NOMO-1 treated with DMSO at 0.1 percent for 48 hours (cell line): Measurements from ENCODE around the gene ZNF629.

Experiments
- DNase-seq: peaks from one replicate; lab custom pipeline; 2025; ENCODE audit not compliant: unreplicated experiment; lab: John Stamatoyannopoulos, UW

Gene ZNF629

GRCh38 chr16:30786115-30786935 lies 680 bp downstream of the ZNF629 start:
- DNase-seq, result peak; percentile 46

- no peak for DNase-seq
Observed at GRCh38 chr16:30785126-30786106, 1.6 kb downstream of the ZNF629 start.

GRCh38 chr16:30784215-30784614 lies 2.8 kb downstream of the ZNF629 start:
- DNase-seq, result no peak

GRCh38 chr16:30783280-30784109 lies 3.5 kb downstream of the ZNF629 start:
- DNase-seq, result no peak

- DNase-seq, result no peak
Observed at GRCh38 chr16:30782486-30783279, 4.3 kb downstream of the ZNF629 start.

GRCh38 chr16:30780549-30780948 lies 6.5 kb downstream of the ZNF629 start:
- peak; percentile 48 for DNase-seq

GRCh38 chr16:30780021-30780420 lies 7.0 kb downstream of the ZNF629 start:
- no peak for DNase-seq

GRCh38 chr16:30779596-30779995 lies 7.4 kb downstream of the ZNF629 start:
- DNase-seq, result no peak

GRCh38 chr16:30778549-30779244 lies 8.3 kb downstream of the ZNF629 start:
- DNase-seq, result no peak

- no peak for DNase-seq
Observed at GRCh38 chr16:30777591-30778297, 9.3 kb downstream of the ZNF629 start.

GRCh38 chr16:30775392-30776188 lies 11.4 kb downstream of the ZNF629 start:
- peak; percentile 87 for DNase-seq

GRCh38 chr16:30775131-30775391 lies 11.9 kb downstream of the ZNF629 start:
- no peak for DNase-seq

GRCh38 chr16:30774367-30775130 lies 12.5 kb downstream of the ZNF629 start:
- DNase-seq, result no peak

- no peak for DNase-seq
Observed at GRCh38 chr16:30773826-30774225, 13.2 kb downstream of the ZNF629 start.

GRCh38 chr16:30771726-30772125 lies 15.3 kb downstream of the ZNF629 start:
- DNase-seq, result no peak

GRCh38 chr16:30769379-30770089 lies 17.5 kb downstream of the ZNF629 start:
- DNase-seq, result no peak

GRCh38 chr16:30768583-30769181 lies 18.3 kb downstream of the ZNF629 start:
- no peak for DNase-seq
